GM23338 (cell line): ENCODE measurements around the gene KLHL17. TPM values are rescaled to one million over a fixed set of nuclear protein-coding genes. Genes with fewer than 3 reads are reported as not detected.

Experiments used
- ATAC-seq: fragments of 200-7000 bp; cut with Tn5 transposase; 3 replicates; pipeline ENCODE4 v1.9.1; 2020
- DNase-seq: peaks from one replicate; pipeline ENCODE4 v3.0.0-alpha.2; 2015; ENCODE audit warnings: low spot score
- H2AFZ ChIP-seq: fragments of 200-600 bp; sonication (generic); 2 replicates; pipeline ENCODE4 v1.8.0; 2016; ENCODE audit warnings: antibody characterized with exemption, mild to moderate bottlenecking, moderate library complexity
- H3F3A ChIP-seq: fragments of 200-600 bp; sonication (generic); replicated peaks from 2 replicates; pipeline ENCODE4 v1.8.0; 2017; ENCODE audit warnings: antibody characterized with exemption, mixed run types, low read depth
- H3K27ac ChIP-seq: fragments of 200-600 bp; sonication (generic); 2 replicates; pipeline ENCODE4 v1.6.1; 2016; ENCODE audit warnings: low read depth
- H3K27me3 ChIP-seq: fragments of 200-600 bp; sonication (generic); 2 replicates; pipeline ENCODE4 v1.8.0; 2016; ENCODE audit warnings: mild to moderate bottlenecking, mixed run types, moderate library complexity; ENCODE audit not compliant: insufficient read depth
- H3K36me3 ChIP-seq: fragments of 200-600 bp; sonication (generic); 2 replicates; pipeline ENCODE4 v1.8.0; 2016; ENCODE audit warnings: mild to moderate bottlenecking; ENCODE audit not compliant: insufficient read depth
- H3K4me1 ChIP-seq: fragments of 200-600 bp; sonication (generic); 2 replicates; pipeline ENCODE4 v1.8.0; 2016; ENCODE audit warnings: mild to moderate bottlenecking, moderate library complexity; ENCODE audit not compliant: insufficient read depth
- H3K4me2 ChIP-seq: fragments of 200-600 bp; sonication (generic); 2 replicates; pipeline ENCODE4 v1.7.1; 2017; ENCODE audit warnings: mixed run types
- H3K4me3 ChIP-seq: fragments of 200-600 bp; sonication (generic); 2 replicates; pipeline ENCODE4 v1.6.1; 2016; ENCODE audit warnings: mixed run types
- H3K79me2 ChIP-seq: fragments of 200-600 bp; sonication (generic); replicated peaks from 2 replicates; pipeline ENCODE4 v1.8.0; 2017; ENCODE audit warnings: mild to moderate bottlenecking; ENCODE audit not compliant: insufficient read depth
- H3K9me2 ChIP-seq: fragments of 200-600 bp; sonication (generic); 2 replicates; pipeline ENCODE4 v1.8.0; 2017; ENCODE audit not compliant: insufficient read depth
- H4K20me1 ChIP-seq: fragments of 200-600 bp; sonication (generic); replicated peaks from 2 replicates; pipeline ENCODE4 v1.8.0; 2017; ENCODE audit warnings: mild to moderate bottlenecking; ENCODE audit not compliant: insufficient read depth
- H3K27ac Mint-ChIP-seq: 2 replicates; pipeline ENCODE4 v1.8.0; 2020; ENCODE audit warnings: inconsistent platforms, mild to moderate bottlenecking, moderate library complexity, mixed read lengths
- H3K27me3 Mint-ChIP-seq: 3 replicates; pipeline ENCODE4 v1.8.0; 2022; ENCODE audit warnings: low read depth, mild to moderate bottlenecking, moderate library complexity, mixed read lengths, inconsistent platforms; ENCODE audit not compliant: insufficient read depth, poor library complexity
- H3K36me3 Mint-ChIP-seq: 3 replicates; pipeline ENCODE4 v1.8.0; 2021; ENCODE audit warnings: low read depth, mild to moderate bottlenecking, inconsistent platforms, moderate library complexity, mixed read lengths
- H3K4me1 Mint-ChIP-seq: 3 replicates; pipeline ENCODE4 v1.8.0; 2020; ENCODE audit warnings: mild to moderate bottlenecking, inconsistent platforms, mixed read lengths
- H3K4me3 Mint-ChIP-seq: 3 replicates; pipeline ENCODE4 v1.8.0; 2021; ENCODE audit warnings: moderate library complexity, mild to moderate bottlenecking, inconsistent platforms, mixed read lengths
- H3K9me3 Mint-ChIP-seq: 3 replicates; pipeline ENCODE4 v1.8.0; 2020; ENCODE audit warnings: moderate library complexity, mild to moderate bottlenecking, inconsistent platforms, mixed read lengths
- CREB1 ChIP-seq: fragments of 250-450 bp; sonication (Bioruptor Pico); IDR thresholded peaks from 2 replicates; pipeline ENCODE4 v1.5.0; 2020; ENCODE audit warnings: low read depth, mild to moderate bottlenecking, moderate library complexity
- ETS1 ChIP-seq: IDR thresholded peaks from 2 replicates; pipeline ENCODE4 v1.6.1; 2016; ENCODE audit warnings: antibody characterized with exemption
- EZH2 ChIP-seq: fragments of 200-600 bp; sonication (generic); IDR thresholded peaks from one replicate; pipeline ENCODE4 v1.8.0; 2017; ENCODE audit warnings: antibody characterized with exemption, mild to moderate bottlenecking, low read depth; ENCODE audit not compliant: unreplicated experiment
- JUNB ChIP-seq: IDR thresholded peaks from one replicate; pipeline ENCODE4 v1.6.1; 2016; ENCODE audit warnings: antibody characterized with exemption; ENCODE audit not compliant: unreplicated experiment
- NANOG ChIP-seq: IDR thresholded peaks from 2 replicates; pipeline ENCODE4 v1.6.1; 2016; ENCODE audit warnings: antibody characterized with exemption, borderline replicate concordance
- POLR2AphosphoS5 ChIP-seq: IDR thresholded peaks from 2 replicates; pipeline ENCODE4 v1.6.1; 2016; ENCODE audit warnings: antibody characterized with exemption, low read depth
- STAT1 ChIP-seq: IDR thresholded peaks from one replicate; pipeline ENCODE4 v1.6.1; 2016; ENCODE audit warnings: antibody characterized with exemption; ENCODE audit not compliant: unreplicated experiment
- ZNF114 ChIP-seq: fragments of 250-450 bp; sonication (Bioruptor Pico); IDR thresholded peaks from 2 replicates; pipeline ENCODE4 v1.5.0; 2020; ENCODE audit warnings: mild to moderate bottlenecking, moderate library complexity
- ZNF331 ChIP-seq: fragments of 250-450 bp; sonication (Bioruptor Pico); IDR thresholded peaks from 2 replicates; pipeline ENCODE4 v1.5.0; 2020; ENCODE audit warnings: low read depth, mild to moderate bottlenecking, moderate library complexity
- ZNF462 ChIP-seq: fragments of 250-450 bp; sonication (Bioruptor Pico); IDR thresholded peaks from 2 replicates; pipeline ENCODE4 v1.5.0; 2020; ENCODE audit warnings: mild to moderate bottlenecking, moderate library complexity
- polyA plus RNA-seq: library from polyadenylated mRNA; unstranded; fragments of >200 nt; fragmentation: Nextera tagmentation; extraction: Ambion mirVana; gene quantifications from 2 replicates; pipeline ENCODE4 v1.2.1, GENCODE V29; 2016
- total RNA-seq: library from RNA; depleted of rRNA; stranded (reverse); fragments of >200 nt; shearing (Covaris generic); gene quantifications from 2 replicates; pipeline ENCODE4 v1.2.3, GENCODE V29; 2014
- TF ChIP-seq, protein P1 (sequence below), 2 experiments: fragments of 200-600 bp in 1 of 2; sonication (generic) in 1 of 2; conservative IDR thresholded peaks; 2 replicates each; pipeline versions ENCODE4 v1.5.1 to v1.6.1; 2016 to 2017; ENCODE audit warnings: antibody characterized with exemption in 2 of 2, low read depth in 2 of 2, mild to moderate bottlenecking in 2 of 2, moderate library complexity in 1 of 2
- TF ChIP-seq, protein P2 (sequence below): IDR thresholded peaks from one replicate; pipeline ENCODE4 v1.6.1; 2018; ENCODE audit warnings: antibody characterized with exemption; ENCODE audit not compliant: unreplicated experiment

KLHL17 gene
- total and polyA plus RNA-seq, 2 experiments from 2014 or later = 16.5 to 37.1 TPM

GRCh38 chr1:1003618-1004419 lies 43.4 kb downstream of the KLHL17 start (continued):
- TF ChIP-seq ZNF462 (CRISPR knock-in tag) (no peak), STAT1 (no peak), NANOG (no peak), EZH2 (no peak)

DNA sequence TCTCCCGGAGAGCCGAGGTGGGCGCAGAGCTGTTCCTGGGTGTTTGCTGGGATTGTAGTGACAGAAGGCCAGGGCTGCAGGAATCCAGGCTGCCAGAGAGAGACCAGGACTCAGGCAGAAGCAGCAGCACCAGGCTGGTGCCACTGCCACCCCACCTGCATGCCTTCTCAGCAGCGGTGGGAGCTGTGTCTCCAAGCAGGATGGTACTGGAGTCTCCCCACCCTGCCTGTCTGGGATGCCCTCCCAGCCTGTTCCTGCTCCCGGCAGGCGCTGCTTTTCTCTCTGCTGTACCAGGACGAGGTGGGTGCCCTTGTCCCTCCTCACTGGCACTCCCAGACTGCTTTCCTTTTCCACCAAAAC lies 44.0 kb downstream of the KLHL17 start:
- H3K36me3 ChIP-seq = no peaks in the 10 kb centered on the region
- H3K27ac ChIP-seq = no peak overlapping the region
- peaks cover 73% of the 10 kb centered on the region for H3K27me3 ChIP-seq
- H3K4me2 ChIP-seq = no peak overlapping the region
- no peaks in the 10 kb centered on the region for H3K9me2 ChIP-seq
- H4K20me1 ChIP-seq = no peaks in the 10 kb centered on the region; the same call in 1 of the 2 replicates
- Mint-ChIP-seq H3K27ac (no peak overlapping the region), H3K9me3 (peaks cover 2% of the 10 kb centered on the region; the same call in 1 of the 3 replicates), H3K4me1 (peaks cover 18% of the 10 kb centered on the region), H3K4me3 (peak overlapping the region; percentile 19; the same call in 1 of the 3 replicates), H3K36me3 (no peaks in the 10 kb centered on the region; the same call in 2 of the 3 replicates), H3K27me3 (peaks cover 59% of the 10 kb centered on the region)
- H3K4me1 ChIP-seq = peaks cover 8% of the 10 kb centered on the region; the same call in 1 of the 2 replicates
- DNase-seq = no peak
- H3F3A ChIP-seq = peaks cover 4% of the 10 kb centered on the region; the same call in 1 of the 2 replicates
- no peak overlapping the region for H3K4me3 ChIP-seq
- no peak overlapping the region for H2AFZ ChIP-seq
- ATAC-seq = no peak
- no peaks in the 10 kb centered on the region for H3K79me2 ChIP-seq
- TF ChIP-seq, protein P1, sequence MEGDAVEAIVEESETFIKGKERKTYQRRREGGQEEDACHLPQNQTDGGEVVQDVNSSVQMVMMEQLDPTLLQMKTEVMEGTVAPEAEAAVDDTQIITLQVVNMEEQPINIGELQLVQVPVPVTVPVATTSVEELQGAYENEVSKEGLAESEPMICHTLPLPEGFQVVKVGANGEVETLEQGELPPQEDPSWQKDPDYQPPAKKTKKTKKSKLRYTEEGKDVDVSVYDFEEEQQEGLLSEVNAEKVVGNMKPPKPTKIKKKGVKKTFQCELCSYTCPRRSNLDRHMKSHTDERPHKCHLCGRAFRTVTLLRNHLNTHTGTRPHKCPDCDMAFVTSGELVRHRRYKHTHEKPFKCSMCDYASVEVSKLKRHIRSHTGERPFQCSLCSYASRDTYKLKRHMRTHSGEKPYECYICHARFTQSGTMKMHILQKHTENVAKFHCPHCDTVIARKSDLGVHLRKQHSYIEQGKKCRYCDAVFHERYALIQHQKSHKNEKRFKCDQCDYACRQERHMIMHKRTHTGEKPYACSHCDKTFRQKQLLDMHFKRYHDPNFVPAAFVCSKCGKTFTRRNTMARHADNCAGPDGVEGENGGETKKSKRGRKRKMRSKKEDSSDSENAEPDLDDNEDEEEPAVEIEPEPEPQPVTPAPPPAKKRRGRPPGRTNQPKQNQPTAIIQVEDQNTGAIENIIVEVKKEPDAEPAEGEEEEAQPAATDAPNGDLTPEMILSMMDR (conservative IDR thresholded peaks at IDR 0.05; ENCODE audit: low read depth in 2 of 2) = no peak
- no peak for TF ChIP-seq POLR2AphosphoS5
- TF ChIP-seq, protein P2, sequence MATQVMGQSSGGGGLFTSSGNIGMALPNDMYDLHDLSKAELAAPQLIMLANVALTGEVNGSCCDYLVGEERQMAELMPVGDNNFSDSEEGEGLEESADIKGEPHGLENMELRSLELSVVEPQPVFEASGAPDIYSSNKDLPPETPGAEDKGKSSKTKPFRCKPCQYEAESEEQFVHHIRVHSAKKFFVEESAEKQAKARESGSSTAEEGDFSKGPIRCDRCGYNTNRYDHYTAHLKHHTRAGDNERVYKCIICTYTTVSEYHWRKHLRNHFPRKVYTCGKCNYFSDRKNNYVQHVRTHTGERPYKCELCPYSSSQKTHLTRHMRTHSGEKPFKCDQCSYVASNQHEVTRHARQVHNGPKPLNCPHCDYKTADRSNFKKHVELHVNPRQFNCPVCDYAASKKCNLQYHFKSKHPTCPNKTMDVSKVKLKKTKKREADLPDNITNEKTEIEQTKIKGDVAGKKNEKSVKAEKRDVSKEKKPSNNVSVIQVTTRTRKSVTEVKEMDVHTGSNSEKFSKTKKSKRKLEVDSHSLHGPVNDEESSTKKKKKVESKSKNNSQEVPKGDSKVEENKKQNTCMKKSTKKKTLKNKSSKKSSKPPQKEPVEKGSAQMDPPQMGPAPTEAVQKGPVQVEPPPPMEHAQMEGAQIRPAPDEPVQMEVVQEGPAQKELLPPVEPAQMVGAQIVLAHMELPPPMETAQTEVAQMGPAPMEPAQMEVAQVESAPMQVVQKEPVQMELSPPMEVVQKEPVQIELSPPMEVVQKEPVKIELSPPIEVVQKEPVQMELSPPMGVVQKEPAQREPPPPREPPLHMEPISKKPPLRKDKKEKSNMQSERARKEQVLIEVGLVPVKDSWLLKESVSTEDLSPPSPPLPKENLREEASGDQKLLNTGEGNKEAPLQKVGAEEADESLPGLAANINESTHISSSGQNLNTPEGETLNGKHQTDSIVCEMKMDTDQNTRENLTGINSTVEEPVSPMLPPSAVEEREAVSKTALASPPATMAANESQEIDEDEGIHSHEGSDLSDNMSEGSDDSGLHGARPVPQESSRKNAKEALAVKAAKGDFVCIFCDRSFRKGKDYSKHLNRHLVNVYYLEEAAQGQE = no peak
- no peak for TF ChIP-seq CREB1
- no peak for TF ChIP-seq EZH2
- TF ChIP-seq ETS1 = no peak
- TF ChIP-seq NANOG = no peak
- no peak for TF ChIP-seq JUNB
- no peak for TF ChIP-seq ZNF114 (CRISPR knock-in tag)
- TF ChIP-seq ZNF331 (CRISPR knock-in tag) = no peak
